GM21367 (cell line): ENCODE data around the gene IL17D.
"Not testable (repeated sequence)": the region's sequence is repeated elsewhere in the genome, so short reads cannot be mapped to it uniquely, and the experiment has no call there.

Experiments
- ATAC-seq: cut with Tn5 transposase; IDR thresholded peaks from one replicate; pipeline ENCODE4 v1.9.1; 2021; ENCODE audit not compliant: unreplicated experiment

Gene IL17D

GRCh38 chr13:20702915-20703779 lies at the start of gene IL17D:
Gene IL17D, plus strand, starts transcription at chr13:20703699. Its CDS starts 303 bp downstream, at chr13:20704002.
- peak; percentile 27 for ATAC-seq

GRCh38 chr13:20654156-20654555 lies 49.3 kb upstream of the IL17D start:
- ATAC-seq = no peak

- ATAC-seq = no peak
Measured at GRCh38 chr13:20658451-20659040, 45.0 kb upstream of the IL17D start.

GRCh38 chr13:20664351-20664750 lies 39.1 kb upstream of the IL17D start:
- no peak for ATAC-seq

- ATAC-seq = no peak
Measured at GRCh38 chr13:20666948-20667347, 36.6 kb upstream of the IL17D start.

- no peak for ATAC-seq
Measured at GRCh38 chr13:20667857-20668437, 35.6 kb upstream of the IL17D start.

- no peak for ATAC-seq
Measured at GRCh38 chr13:20669162-20669561, 34.3 kb upstream of the IL17D start.

- no peak for ATAC-seq
Measured at GRCh38 chr13:20671789-20672188, 31.7 kb upstream of the IL17D start.

GRCh38 chr13:20672772-20673171 lies 30.7 kb upstream of the IL17D start:
- ATAC-seq = no peak

GRCh38 chr13:20673715-20674114 lies 29.8 kb upstream of the IL17D start:
- no peak for ATAC-seq

- ATAC-seq = no peak
Measured at GRCh38 chr13:20676213-20676612, 27.3 kb upstream of the IL17D start.

- not testable (repeated sequence) for ATAC-seq
Measured at GRCh38 chr13:20678606-20679005, 24.9 kb upstream of the IL17D start.

- no peak for ATAC-seq
Measured at GRCh38 chr13:20679879-20680278, 23.6 kb upstream of the IL17D start.

GRCh38 chr13:20680416-20681080 lies 23.0 kb upstream of the IL17D start:
- no peak for ATAC-seq

GRCh38 chr13:20681481-20681880 lies 22.0 kb upstream of the IL17D start:
- ATAC-seq = not testable (repeated sequence)

GRCh38 chr13:20682061-20682460 lies 21.4 kb upstream of the IL17D start:
- ATAC-seq = no peak

GRCh38 chr13:20684041-20684440 lies 19.5 kb upstream of the IL17D start:
- ATAC-seq = no peak

GRCh38 chr13:20684546-20684945 lies 19.0 kb upstream of the IL17D start:
- no peak for ATAC-seq

GRCh38 chr13:20685092-20685491 lies 18.4 kb upstream of the IL17D start:
- ATAC-seq = no peak

- no peak for ATAC-seq
Measured at GRCh38 chr13:20686167-20686566, 17.3 kb upstream of the IL17D start.

GRCh38 chr13:20686863-20687579 lies 16.5 kb upstream of the IL17D start:
- no peak for ATAC-seq
